Astrocyte (in vitro differentiated cells and primary cell): ENCODE results near the gene AZU1. TPM values are rescaled to one million over a fixed set of nuclear protein-coding genes. Genes with fewer than 3 reads are reported as not detected.
"Not testable (repeated sequence)": the region's sequence is repeated elsewhere in the genome, so short reads cannot be mapped to it uniquely, and the experiment has no call there.

Experiments used
- DNase-seq: peaks from one replicate; pipeline ENCODE4 v3.0.0-alpha.2; 2010; ENCODE audit warnings: low read depth
- FAIRE-seq: peaks from 2 replicates; lab custom pipeline; 2011; peaks lifted over from hg19 to GRCh38; lab: Jason Lieb, UNC
- H2AFZ ChIP-seq: 2 replicates; pipeline ENCODE4 v1.6.0; 2012; ENCODE audit warnings: low read depth, low read length, inconsistent platforms
- H3K27ac ChIP-seq: 2 replicates; pipeline ENCODE4 v1.5.1; 2011; ENCODE audit warnings: low read depth, low read length, inconsistent platforms
- H3K27me3 ChIP-seq: 2 replicates; pipeline ENCODE4 v1.6.0; 2011; ENCODE audit warnings: low read length, inconsistent platforms; ENCODE audit not compliant: insufficient read depth
- H3K36me3 ChIP-seq: 2 replicates; pipeline ENCODE4 v1.5.1; 2011; ENCODE audit warnings: low read length, inconsistent platforms; ENCODE audit not compliant: insufficient read depth
- H3K4me1 ChIP-seq: 2 replicates; pipeline ENCODE4 v1.5.1; 2011; ENCODE audit warnings: low read length, inconsistent platforms; ENCODE audit not compliant: insufficient read depth
- H3K4me2 ChIP-seq: 2 replicates; pipeline ENCODE4 v1.6.0; 2012; ENCODE audit warnings: low read length, inconsistent platforms
- H3K4me3 ChIP-seq: 2 replicates; pipeline ENCODE4 v1.5.1; 2011; ENCODE audit warnings: low read depth, mild to moderate bottlenecking, low read length, inconsistent platforms; ENCODE audit not compliant: insufficient read depth
- H3K79me2 ChIP-seq: 2 replicates; pipeline ENCODE4 v1.6.0; 2012; ENCODE audit warnings: mild to moderate bottlenecking, low read length, inconsistent platforms; ENCODE audit not compliant: insufficient read depth
- H3K9ac ChIP-seq: 2 replicates; pipeline ENCODE4 v1.6.0; 2012; ENCODE audit warnings: mild to moderate bottlenecking, low read length, inconsistent platforms
- H3K9me3 ChIP-seq: 2 replicates; pipeline ENCODE4 v1.5.1; 2012; ENCODE audit warnings: low read depth, mild to moderate bottlenecking, low read length, inconsistent platforms; ENCODE audit not compliant: insufficient read depth
- H4K20me1 ChIP-seq: 2 replicates; pipeline ENCODE4 v1.6.0; 2012; ENCODE audit warnings: low read length, inconsistent platforms; ENCODE audit not compliant: insufficient read depth
- H3K27ac Mint-ChIP-seq: one replicate; pipeline ENCODE4 v1.8.0; 2021; ENCODE audit warnings: mild to moderate bottlenecking, mixed read lengths; ENCODE audit not compliant: unreplicated experiment
- H3K27me3 Mint-ChIP-seq: one replicate; pipeline ENCODE4 v1.8.0; 2021; ENCODE audit warnings: low read depth, mixed read lengths; ENCODE audit not compliant: unreplicated experiment
- H3K36me3 Mint-ChIP-seq: one replicate; pipeline ENCODE4 v1.8.0; 2021; ENCODE audit warnings: low read depth, mixed read lengths; ENCODE audit not compliant: unreplicated experiment
- H3K4me1 Mint-ChIP-seq: one replicate; pipeline ENCODE4 v1.8.0; 2021; ENCODE audit warnings: low read depth, mixed read lengths; ENCODE audit not compliant: unreplicated experiment
- H3K4me3 Mint-ChIP-seq: one replicate; pipeline ENCODE4 v1.8.0; 2021; ENCODE audit warnings: mild to moderate bottlenecking, moderate library complexity, mixed read lengths; ENCODE audit not compliant: unreplicated experiment
- H3K9me3 Mint-ChIP-seq: one replicate; pipeline ENCODE4 v1.8.0; 2021; ENCODE audit warnings: mild to moderate bottlenecking, mixed read lengths; ENCODE audit not compliant: unreplicated experiment
- CTCF ChIP-seq: IDR thresholded peaks from 2 replicates; pipeline ENCODE4 v1.5.1; 2011; ENCODE audit warnings: low read depth, mild to moderate bottlenecking, inconsistent platforms, low read length, moderate library complexity; ENCODE audit not compliant: insufficient read depth
- EZH2 ChIP-seq: IDR thresholded peaks from 2 replicates; pipeline ENCODE4 v1.6.1; 2012; ENCODE audit warnings: mild to moderate bottlenecking, low read length, inconsistent platforms; ENCODE audit not compliant: insufficient read depth
- total RNA-seq: library from RNA; stranded (reverse); gene quantifications from 2 replicates; pipeline ENCODE4 v1.2.1, GENCODE V29; 2021

The AZU1 gene
- total RNA-seq, 1 donor from 2014 or later, result 1.00 TPM

DNA sequence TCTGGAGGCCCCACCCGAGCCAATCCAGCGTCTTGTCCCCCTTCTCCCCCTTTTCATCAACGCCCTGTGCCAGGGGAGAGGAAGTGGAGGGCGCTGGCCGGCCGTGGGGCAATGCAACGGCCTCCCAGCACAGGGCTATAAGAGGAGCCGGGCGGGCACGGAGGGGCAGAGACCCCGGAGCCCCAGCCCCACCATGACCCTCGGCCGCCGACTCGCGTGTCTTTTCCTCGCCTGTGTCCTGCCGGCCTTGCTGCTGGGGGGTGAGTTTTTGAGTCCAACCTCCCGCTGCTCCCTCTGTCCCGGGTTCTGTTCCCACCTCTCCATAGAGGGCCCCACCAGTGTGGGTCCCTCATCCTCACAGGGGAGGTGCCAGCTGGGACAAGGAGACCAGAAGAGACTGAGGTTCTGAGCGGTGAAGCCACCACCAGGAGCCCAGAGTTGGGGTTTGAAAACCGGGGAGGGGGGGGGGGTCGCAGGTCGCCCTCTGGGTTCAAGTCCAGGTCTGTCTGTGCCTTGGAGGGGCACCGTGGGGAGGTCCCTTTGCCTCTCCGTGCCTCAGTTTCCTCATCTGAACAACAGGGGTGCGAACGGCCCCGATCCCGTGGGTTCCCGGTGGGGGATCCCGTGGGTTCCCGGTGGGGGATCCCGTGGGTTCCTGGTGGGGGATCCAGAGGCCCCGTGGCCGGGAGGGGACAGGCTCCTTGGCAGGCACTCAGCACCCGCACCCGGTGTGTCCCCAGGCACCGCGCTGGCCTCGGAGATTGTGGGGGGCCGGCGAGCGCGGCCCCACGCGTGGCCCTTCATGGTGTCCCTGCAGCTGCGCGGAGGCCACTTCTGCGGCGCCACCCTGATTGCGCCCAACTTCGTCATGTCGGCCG lies 24.7 kb downstream of the AZU1 start, which contains the start of gene ELANE:
Gene ELANE (plus strand): TSS at position 168 of the 878 bp plus-strand sequence. CDS start 26 bp downstream, at position 194.
- Mint-ChIP-seq H3K27me3 (peaks cover 4% of the 10 kb centered on the region), H3K27ac (no peak within 1 kb of the TSS)
- H3K27me3 ChIP-seq, result peaks cover 3% of the 10 kb centered on the region

GRCh38 chr19:853014-853585 lies 25.5 kb downstream of the AZU1 start:
- Mint-ChIP-seq H3K4me1 (no peaks in the 10 kb centered on the region), H3K4me3 (no peak overlapping the region), H3K27ac (no peak overlapping the region), H3K36me3 (no peaks in the 10 kb centered on the region), H3K27me3 (peaks cover 7% of the 10 kb centered on the region), H3K9me3 (no peaks in the 10 kb centered on the region)
- Histone ChIP-seq H3K27ac (no peak overlapping the region), H3K4me2 (no peak overlapping the region), H3K79me2 (no peaks in the 10 kb centered on the region), H3K9ac (no peak overlapping the region), H2AFZ (no peak overlapping the region), H4K20me1 (no peaks in the 10 kb centered on the region), H3K4me3 (no peak overlapping the region), H3K4me1 (no peaks in the 10 kb centered on the region), H3K9me3 (no peaks in the 10 kb centered on the region), H3K27me3 (no peaks in the 10 kb centered on the region), H3K36me3 (no peaks in the 10 kb centered on the region)
- TF ChIP-seq CTCF (no peak), EZH2 (no peak)
- DNase-seq (no peak), FAIRE-seq (no peak)

More for the DNA sequence above, 24.7 kb downstream of the AZU1 start, which contains the start of gene ELANE:
- FAIRE-seq, result no peak
- DNase-seq, result no peak
- H3K27ac ChIP-seq, result no peak within 1 kb of the TSS
- no peaks in the 10 kb centered on the region for H3K9me3 ChIP-seq
- TF ChIP-seq EZH2 (peak; percentile 56), CTCF (no peak)
- no peak within 1 kb of the TSS for H3K9ac ChIP-seq
- H4K20me1 ChIP-seq, result no peaks in the 10 kb centered on the region
- Mint-ChIP-seq H3K4me1 (no peaks in the 10 kb centered on the region), H3K36me3 (no peaks in the 10 kb centered on the region), H3K4me3 (no peak within 1 kb of the TSS), H3K9me3 (no peaks in the 10 kb centered on the region)
- H3K4me1 ChIP-seq, result no peaks in the 10 kb centered on the region
- no peaks in the 10 kb centered on the region for H3K36me3 ChIP-seq
- no peak within 1 kb of the TSS for H3K4me3 ChIP-seq
- no peaks in the 10 kb centered on the region for H3K79me2 ChIP-seq
- H2AFZ ChIP-seq, result no peak within 1 kb of the TSS
- H3K4me2 ChIP-seq, result no peak within 1 kb of the TSS

DNA sequence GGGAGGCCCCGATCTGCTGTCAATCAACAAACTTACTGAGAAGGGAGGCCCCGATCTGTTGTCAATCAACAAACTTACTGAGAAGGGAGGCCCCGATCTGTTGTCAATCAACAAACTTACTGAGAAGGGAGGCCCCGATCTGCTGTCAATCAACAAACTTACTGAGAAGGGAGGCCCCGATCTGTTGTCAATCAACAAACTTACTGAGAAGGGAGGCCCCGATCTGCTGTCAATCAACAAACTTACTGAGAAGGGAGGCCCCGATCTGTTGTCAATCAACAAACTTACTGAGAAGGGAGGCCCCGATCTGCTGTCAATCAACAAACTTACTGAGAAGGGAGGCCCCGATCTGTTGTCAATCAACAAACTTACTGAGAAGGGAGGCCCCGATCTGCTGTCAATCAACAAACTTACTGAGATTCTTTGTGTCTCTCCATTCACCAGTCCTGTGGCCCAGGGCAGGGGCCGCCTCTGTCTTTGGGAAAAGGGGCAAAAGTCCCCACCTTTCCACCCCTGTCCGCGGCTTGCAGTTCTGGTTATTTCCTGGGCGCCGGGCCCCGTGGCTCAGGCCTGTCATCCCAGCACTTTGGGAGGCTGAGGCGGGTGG lies 26.1 kb downstream of the AZU1 start:
- H3K27me3 Mint-ChIP-seq, result peaks cover 10% of the 10 kb centered on the region
- H4K20me1 ChIP-seq, H3K9me3 ChIP-seq, FAIRE-seq, H2AFZ ChIP-seq, H3K79me2 ChIP-seq, H3K27ac ChIP-seq, H3K36me3 ChIP-seq, H3K9ac ChIP-seq, H3K4me3 ChIP-seq, DNase-seq, H3K27ac Mint-ChIP-seq, H3K4me3 Mint-ChIP-seq, H3K4me1 ChIP-seq, H3K36me3 Mint-ChIP-seq, H3K9me3 Mint-ChIP-seq, H3K4me1 Mint-ChIP-seq, H3K27me3 ChIP-seq, H3K4me2 ChIP-seq: not testable (repeated sequence)
